Uterus (tissue), 2 donors: ENCODE measurements around the gene CASKIN1.

Source experiments
- CTCF ChIP-seq, 4 experiments: fragments of 200-600 bp in 2 of 4; fragments of 450-650 bp in 2 of 4; sonication (generic) in 2 of 4; IDR thresholded peaks; one replicate each; pipeline ENCODE4 v1.5.1; 2016 to 2019; ENCODE audit warnings: antibody characterized with exemption in 4 of 4, mild to moderate bottlenecking in 2 of 4, moderate library complexity in 1 of 4
- POLR2A ChIP-seq, 2 donors: fragments of 450-650 bp; IDR thresholded peaks; one replicate each; pipeline ENCODE4 v1.6.1; 2016; ENCODE audit warnings: antibody characterized with exemption in 2 of 2, mild to moderate bottlenecking in 1 of 2, moderate library complexity in 1 of 2

- TF ChIP-seq POLR2A (IDR thresholded peaks at IDR 0.05) (no peak), CTCF (IDR thresholded peaks at IDR 0.05) (no peak)
Observed at GRCh38 chr16:2234813-2235170, 38.4 kb upstream of the CASKIN1 start.
